A549 (cell line): ENCODE results near the gene ZBTB46.

Source experiments
- POLR2AphosphoS2 ChIP-seq: conservative IDR thresholded peaks from 2 replicates; pipeline ENCODE4 v1.6.1; 2012; ENCODE audit warnings: low read length, improper control_type of control experiment, inconsistent platforms
- TP53 ChIP-seq: fragments of 250-450 bp; sonication (Bioruptor Pico); IDR thresholded peaks from 2 replicates; pipeline ENCODE4 v1.5.0; 2021; ENCODE audit warnings: mild to moderate bottlenecking, moderate library complexity
- USF2 ChIP-seq: fragments of 450-650 bp; IDR thresholded peaks from 2 replicates; pipeline ENCODE4 v1.6.1; 2014; ENCODE audit warnings: antibody characterized with exemption

DNA sequence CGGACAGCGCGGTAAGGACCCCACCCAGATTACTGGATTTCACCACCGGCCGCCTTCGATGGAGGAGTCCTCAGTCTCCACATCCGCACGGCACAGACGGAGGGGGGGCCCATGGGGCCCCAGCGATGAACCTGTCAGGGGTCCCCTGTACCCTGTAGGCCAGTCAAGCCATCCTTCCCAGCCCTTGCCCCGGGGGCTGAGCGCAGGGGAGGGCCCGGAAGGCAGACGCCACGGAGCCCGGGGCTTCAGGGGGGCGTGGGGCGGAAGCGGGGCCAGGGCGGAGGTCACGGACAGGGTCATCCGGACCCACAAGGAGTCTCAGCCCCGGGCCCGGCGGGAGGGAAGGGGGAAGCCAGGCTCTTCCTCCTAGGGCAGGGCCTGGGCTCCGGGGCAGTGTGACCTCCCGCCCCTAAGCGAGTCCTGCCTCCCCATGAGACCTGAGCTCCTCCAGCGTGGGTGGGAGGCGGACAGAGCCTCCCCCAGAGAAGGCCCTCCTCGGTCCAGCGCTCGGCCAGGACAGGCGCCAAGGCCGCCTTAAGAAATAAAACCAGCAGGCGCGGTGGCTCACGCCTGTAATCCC lies 22.8 kb downstream of the ZBTB46 start:
- TF ChIP-seq USF2: no peak
- no peak for TF ChIP-seq POLR2AphosphoS2
- TF ChIP-seq TP53 (CRISPR knock-in tag): no peak
